ENCODE measurements around the gene TMED1.

The TMED1 gene

GRCh38 chr19:10811391-10812111 is 24.5 kb downstream of the TMED1 start:
- DNase-seq (ENCODE audit: low read depth, low spot score): no peak

DNA sequence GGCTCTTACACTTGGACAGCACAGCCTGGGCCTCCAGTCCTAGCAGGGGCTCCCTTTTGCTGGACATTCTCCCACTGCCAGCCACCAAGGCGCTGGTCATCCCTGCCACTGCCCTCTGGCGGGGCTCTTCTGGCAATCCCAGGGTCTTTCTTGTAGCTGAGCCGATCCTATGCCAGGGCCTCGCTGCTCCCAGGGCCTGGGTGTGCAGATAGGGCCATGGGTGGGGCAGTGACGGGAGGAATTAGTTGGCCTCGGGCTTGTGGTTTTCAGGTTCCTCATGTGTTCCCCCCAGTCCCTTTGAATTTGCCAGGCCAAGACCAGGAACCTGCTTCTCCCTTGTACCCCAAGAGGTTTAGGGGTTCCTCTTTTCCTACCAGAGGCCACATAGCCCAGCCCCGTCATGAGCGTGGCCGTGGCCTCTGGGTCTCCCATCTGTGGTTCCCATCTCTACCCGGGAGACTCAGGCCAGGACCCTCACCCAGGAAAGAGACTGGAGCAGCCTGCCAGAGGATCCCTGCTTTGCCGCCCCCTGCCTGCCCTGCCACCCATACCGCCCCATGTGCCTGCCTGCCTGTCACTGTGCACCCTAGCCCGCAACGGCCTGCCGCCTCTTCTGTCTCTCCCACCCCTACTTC is 26.2 kb downstream of the TMED1 start:
- DNase-seq (ENCODE audit: low read depth, low spot score): no peak

DNA sequence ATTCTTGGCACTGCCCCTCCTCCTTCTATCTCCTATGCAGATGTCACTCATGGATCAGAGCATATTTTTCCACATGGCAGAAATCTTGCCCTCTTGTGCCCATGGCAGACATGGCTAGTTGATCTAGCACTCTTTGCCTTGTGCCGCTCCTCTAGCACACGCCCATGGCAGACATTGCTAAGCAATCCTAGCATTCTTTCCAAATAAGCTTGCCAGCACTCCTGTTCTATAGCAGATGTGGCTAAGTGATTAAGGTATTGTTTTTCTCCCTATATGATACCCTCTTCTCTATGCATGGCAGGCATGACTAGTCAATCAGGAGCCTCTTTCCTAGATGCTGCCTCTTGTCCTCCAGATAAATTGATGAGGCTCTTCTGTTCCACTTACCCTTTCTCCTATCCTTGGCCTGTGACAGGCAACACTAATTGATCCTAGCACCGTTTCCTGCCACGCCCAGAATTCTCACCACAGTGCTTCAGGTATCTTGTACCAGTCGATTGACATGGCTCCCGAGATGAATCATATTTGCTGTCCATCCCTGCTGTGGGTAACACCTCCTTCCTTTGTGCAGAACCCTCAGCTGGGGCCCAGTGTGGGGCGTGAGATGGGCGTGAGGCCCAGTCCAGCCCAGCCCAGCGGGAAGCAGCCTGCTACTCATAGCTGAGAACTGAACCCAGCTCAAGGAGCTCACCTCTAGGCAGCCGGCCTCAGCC is 26.9 kb downstream of the TMED1 start:
- DNase-seq (ENCODE audit: low read depth, low spot score): no peak

DNA sequence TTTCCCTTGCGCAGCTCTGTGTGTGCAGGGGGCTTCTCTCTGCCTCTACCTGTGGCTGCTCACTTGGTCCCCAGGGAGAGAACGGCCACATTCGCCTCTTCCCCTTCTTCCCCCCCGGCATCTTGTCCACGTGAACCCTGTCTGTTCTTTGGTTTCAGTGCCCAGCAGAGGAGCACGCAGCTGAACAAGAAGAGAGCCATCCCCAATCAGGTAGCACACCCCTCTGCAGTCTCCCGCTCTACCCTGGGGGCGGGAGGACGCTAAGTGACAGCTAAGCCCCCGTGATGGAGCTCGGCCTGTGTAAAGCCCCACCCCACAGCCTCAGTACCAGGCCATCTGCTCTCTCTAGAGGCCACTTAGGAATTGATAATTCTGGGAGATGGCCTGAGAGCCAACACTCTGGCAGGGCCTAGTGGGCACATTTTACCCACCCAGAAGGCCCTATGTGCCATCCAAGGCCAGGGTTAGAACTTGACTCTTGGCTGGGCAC is 30.2 kb downstream of the TMED1 start:
- DNase-seq (ENCODE audit: low read depth, low spot score): no peak

DNA sequence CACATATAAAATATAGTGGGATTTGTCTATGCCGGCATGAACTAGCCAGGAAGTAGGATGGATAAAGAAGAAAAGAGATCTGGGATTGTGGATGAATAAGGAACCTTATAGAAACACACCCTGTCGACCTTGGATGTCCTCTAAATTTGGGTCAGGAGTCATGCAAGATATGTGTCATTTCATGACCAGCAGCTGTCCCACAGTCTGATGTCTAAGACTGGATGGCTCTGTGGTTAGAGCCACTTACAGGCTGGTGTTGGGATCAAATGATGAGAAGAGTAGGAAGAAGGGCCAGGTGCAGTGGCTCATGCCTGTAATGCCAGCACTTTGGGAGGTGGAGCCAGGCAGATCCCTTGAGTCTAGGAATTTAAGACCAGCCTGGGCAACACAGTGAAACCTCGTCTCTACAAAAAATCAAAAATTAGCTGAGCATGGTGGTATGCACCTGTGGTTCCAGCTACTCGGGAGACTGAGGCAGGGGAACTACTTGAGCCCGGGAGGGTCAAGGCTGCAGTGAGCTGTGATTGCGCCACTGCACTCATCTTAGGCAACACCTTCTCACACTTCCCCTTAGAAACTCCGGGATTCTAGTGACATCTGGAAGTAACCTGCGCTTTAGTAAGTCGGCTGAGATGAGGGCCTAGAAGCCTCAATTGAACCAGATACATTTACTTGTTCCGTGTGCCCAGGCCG is 30.8 kb downstream of the TMED1 start:
- DNase-seq (ENCODE audit: low read depth, low spot score): no peak

DNA sequence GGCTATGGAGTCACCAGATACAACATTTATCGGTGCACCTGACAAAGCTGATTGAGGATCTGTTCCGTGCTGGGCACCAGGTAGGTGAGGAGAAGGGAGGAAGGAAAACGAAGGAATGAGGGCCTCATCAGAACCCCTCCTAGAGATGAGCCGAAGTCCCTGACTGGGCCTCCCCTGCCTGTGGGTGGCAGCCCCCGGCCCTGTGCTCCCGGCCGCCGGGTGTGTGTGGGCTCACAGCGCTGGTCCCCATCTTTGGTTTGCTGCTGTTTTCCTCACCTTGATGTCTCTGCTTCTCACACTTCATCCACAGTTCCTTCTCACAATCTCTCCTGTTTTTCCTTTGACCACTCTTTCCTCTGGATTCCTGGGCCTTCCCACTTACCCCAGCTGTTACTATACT is 32.8 kb downstream of the TMED1 start:
- no peak for DNase-seq (ENCODE audit: low read depth, low spot score)

DNA sequence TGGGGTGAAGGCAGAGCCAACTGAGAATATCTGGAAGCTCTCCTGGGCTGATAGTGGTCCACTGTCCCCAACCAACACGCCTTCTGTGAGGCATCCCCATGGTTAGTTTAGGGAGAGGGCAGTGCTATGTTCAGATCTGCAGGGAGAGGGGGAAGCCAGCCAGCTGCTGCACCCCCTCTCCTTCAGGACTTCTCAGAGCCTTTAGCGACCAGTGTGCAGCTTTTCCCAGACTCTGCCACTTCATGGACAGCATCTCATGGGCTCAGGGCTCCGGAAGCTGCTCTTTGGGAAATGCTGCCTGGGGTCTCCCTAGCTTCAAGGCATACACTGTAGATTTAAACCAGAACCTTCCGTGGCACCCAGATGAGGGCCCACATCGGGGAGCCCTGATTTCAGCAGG is 33.5 kb downstream of the TMED1 start:
- no peak for DNase-seq (ENCODE audit: low read depth, low spot score)

- DNase-seq (ENCODE audit: low read depth, low spot score): no peak
Measured at GRCh38 chr19:10800488-10800887, 35.5 kb downstream of the TMED1 start.

- no peak for DNase-seq (ENCODE audit: low read depth, low spot score)
Measured at GRCh38 chr19:10797541-10798256, 38.3 kb downstream of the TMED1 start.

GRCh38 chr19:10797078-10797477 is 38.9 kb downstream of the TMED1 start:
- DNase-seq (ENCODE audit: low read depth, low spot score): no peak

DNA sequence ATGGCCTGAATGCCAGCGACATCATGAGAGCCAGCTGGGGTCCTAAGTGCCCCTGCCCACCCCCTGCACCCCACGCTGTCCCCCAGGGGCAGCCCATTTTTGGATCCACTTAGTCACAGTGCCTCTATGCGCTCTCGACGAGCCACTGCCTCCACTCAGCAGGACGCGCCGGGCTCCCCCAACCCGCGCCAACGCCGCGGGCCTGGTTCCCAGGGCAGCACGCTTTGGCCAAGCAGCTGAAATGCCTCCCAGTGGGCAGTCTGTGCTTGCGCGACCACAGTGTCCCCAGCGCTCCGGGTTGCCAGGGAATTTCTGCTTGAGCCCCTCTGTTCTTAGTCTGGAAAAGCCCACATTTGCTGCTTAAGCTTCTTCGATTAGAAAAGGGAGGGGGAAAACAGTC is 39.4 kb downstream of the TMED1 start:
- DNase-seq (ENCODE audit: low read depth, low spot score): no peak

- DNase-seq (ENCODE audit: low read depth, low spot score): no peak
Measured at GRCh38 chr19:10789866-10790265, 46.1 kb downstream of the TMED1 start.

GRCh38 chr19:10788146-10788545 is 47.9 kb downstream of the TMED1 start:
- no peak for DNase-seq (ENCODE audit: low read depth, low spot score)

GRCh38 chr19:10784257-10784656 is 51.8 kb downstream of the TMED1 start:
- DNase-seq (ENCODE audit: low read depth, low spot score): no peak

- no peak for DNase-seq (ENCODE audit: low read depth, low spot score)
Measured at GRCh38 chr19:10782795-10783194, 53.2 kb downstream of the TMED1 start.
